ENCODE measurements around the gene PCYOX1L.

PCYOX1L gene

GRCh38 chr5:149399775-149400174, 41.9 kb downstream of the PCYOX1L start:
- no peak for DNase-seq (ENCODE audit: low read depth)
- H3K4me3 ChIP-seq (ENCODE audit: low read length), result no peak overlapping the region
- TF ChIP-seq CTCF (conservative IDR thresholded peaks at IDR 0.05; ENCODE audit: low read depth, low read length), result no peak

GRCh38 chr5:149400304-149400703, 42.5 kb downstream of the PCYOX1L start:
- TF ChIP-seq CTCF (conservative IDR thresholded peaks at IDR 0.05; ENCODE audit: low read depth, low read length), result no peak
- no peak for DNase-seq (ENCODE audit: low read depth)
- no peak overlapping the region for H3K4me3 ChIP-seq (ENCODE audit: low read length)

GRCh38 chr5:149401051-149401450, 43.2 kb downstream of the PCYOX1L start:
- no peak for DNase-seq (ENCODE audit: low read depth)
- no peak for TF ChIP-seq CTCF (conservative IDR thresholded peaks at IDR 0.05; ENCODE audit: low read depth, low read length)
- no peak overlapping the region for H3K4me3 ChIP-seq (ENCODE audit: low read length)

GRCh38 chr5:149402291-149402690, 44.4 kb downstream of the PCYOX1L start:
- H3K4me3 ChIP-seq (ENCODE audit: low read length), result no peak overlapping the region
- no peak for TF ChIP-seq CTCF (conservative IDR thresholded peaks at IDR 0.05; ENCODE audit: low read depth, low read length)
- DNase-seq (ENCODE audit: low read depth), result no peak

- DNase-seq (ENCODE audit: low read depth), result no peak
- no peak for TF ChIP-seq CTCF (conservative IDR thresholded peaks at IDR 0.05; ENCODE audit: low read depth, low read length)
- H3K4me3 ChIP-seq (ENCODE audit: low read length), result no peak overlapping the region
Observed at GRCh38 chr5:149403923-149404745, 46.3 kb downstream of the PCYOX1L start.

- no peak for DNase-seq (ENCODE audit: low read depth)
- TF ChIP-seq CTCF (conservative IDR thresholded peaks at IDR 0.05; ENCODE audit: low read depth, low read length), result no peak
- no peak overlapping the region for H3K4me3 ChIP-seq (ENCODE audit: low read length)
Observed at GRCh38 chr5:149404746-149405549, 47.1 kb downstream of the PCYOX1L start.

Data from retinal pigment epithelial cell (primary cell).